SU-DHL-6 (cell line): ENCODE data around the gene FAM24B.

Experiments
- H2AFZ ChIP-seq: fragments of 200-600 bp; sonication (generic); 2 replicates; pipeline ENCODE4 v1.6.1; 2014; ENCODE audit warnings: low read depth, mild to moderate bottlenecking, moderate library complexity, mixed read lengths, antibody characterized with exemption, low read length; ENCODE audit not compliant: severe bottlenecking
- H3F3A ChIP-seq: fragments of 200-600 bp; shearing (Covaris generic); 2 replicates; pipeline ENCODE4 v1.6.0; 2016; ENCODE audit warnings: antibody characterized with exemption, mild to moderate bottlenecking; ENCODE audit not compliant: insufficient read depth
- H3K27ac ChIP-seq: fragments of 200-600 bp; sonication (generic); 2 replicates; pipeline ENCODE4 v1.5.1; 2016; ENCODE audit warnings: low read depth, mild to moderate bottlenecking, low read length, moderate library complexity, mixed read lengths
- H3K27me3 ChIP-seq: fragments of 200-600 bp; sonication (generic), shearing (Covaris generic); 2 replicates; pipeline ENCODE4 v1.6.0; 2014; ENCODE audit warnings: mild to moderate bottlenecking, low read length
- H3K36me3 ChIP-seq: fragments of 200-600 bp; sonication (generic); 2 replicates; pipeline ENCODE4 v1.6.1; 2014; ENCODE audit warnings: mild to moderate bottlenecking, low read length, mixed read lengths
- H3K4me2 ChIP-seq: fragments of 300-600, 200-600 bp; shearing (Covaris generic), sonication (generic); 2 replicates; pipeline ENCODE4 v1.6.0; 2014; ENCODE audit warnings: low read length, low read depth, mild to moderate bottlenecking; ENCODE audit not compliant: poor library complexity, severe bottlenecking
- H3K4me3 ChIP-seq: fragments of 200-600 bp; sonication (generic); 2 replicates; pipeline ENCODE4 v1.5.1; 2014; ENCODE audit warnings: antibody characterized with exemption, low read length, mild to moderate bottlenecking, mixed read lengths; ENCODE audit not compliant: insufficient read depth, poor library complexity, severe bottlenecking
- H3K79me2 ChIP-seq: fragments of 200-600 bp; sonication (generic); 2 replicates; pipeline ENCODE4 v1.6.1; 2014; ENCODE audit warnings: mild to moderate bottlenecking, low read length, moderate library complexity; ENCODE audit not compliant: insufficient read depth
- H3K9ac ChIP-seq: fragments of 200-600 bp; sonication (generic); 2 replicates; pipeline ENCODE4 v1.7.0; 2014; ENCODE audit warnings: mild to moderate bottlenecking, low read length
- H3K9me2 ChIP-seq: fragments of 200-600 bp; sonication (generic); replicated peaks from 2 replicates; pipeline ENCODE4 v1.6.1; 2014; ENCODE audit warnings: low read length; ENCODE audit not compliant: insufficient read depth
- H3K9me3 ChIP-seq: fragments of 200-600 bp; sonication (generic); 2 replicates; pipeline ENCODE4 v1.6.1; 2014; ENCODE audit warnings: low read length, mixed read lengths; ENCODE audit not compliant: insufficient read depth
- H4K20me1 ChIP-seq: fragments of 200-600 bp; sonication (generic); 2 replicates; pipeline ENCODE4 v1.6.1; 2014; ENCODE audit warnings: low read depth, mild to moderate bottlenecking, antibody characterized with exemption, low read length, moderate library complexity, mixed read lengths
- CTCF ChIP-seq: fragments of 200-600 bp; sonication (generic); IDR thresholded peaks from one replicate; pipeline ENCODE4 v1.5.1; 2017; ENCODE audit warnings: antibody characterized with exemption, mild to moderate bottlenecking, low read length, moderate library complexity; ENCODE audit not compliant: insufficient read depth, poor library complexity, severe bottlenecking
- EZH2phosphoT487 ChIP-seq: fragments of 200-600 bp; sonication (generic), shearing (Covaris generic); conservative IDR thresholded peaks from 2 replicates; pipeline ENCODE4 v1.6.1; 2018; ENCODE audit warnings: mild to moderate bottlenecking, antibody characterized with exemption, low read length, moderate library complexity, mixed read lengths

FAM24B gene

GRCh38 chr10:122852261-122852660 lies 27.1 kb downstream of the FAM24B start:
- H3K4me3 ChIP-seq: no peak overlapping the region
- no peak overlapping the region for H2AFZ ChIP-seq
- no peak overlapping the region for H3K4me2 ChIP-seq
- TF ChIP-seq CTCF: no peak
- TF ChIP-seq EZH2phosphoT487: no peak
- no peaks in the 10 kb centered on the region for H3F3A ChIP-seq
- H3K79me2 ChIP-seq: peaks cover 32% of the 10 kb centered on the region
- H3K9me3 ChIP-seq: no peaks in the 10 kb centered on the region
- H3K27me3 ChIP-seq: no peaks in the 10 kb centered on the region
- peaks cover 11% of the 10 kb centered on the region; the same call in 1 of the 2 replicates for H3K36me3 ChIP-seq
- H3K9ac ChIP-seq: no peak overlapping the region
- no peaks in the 10 kb centered on the region for H3K9me2 ChIP-seq
- peaks cover 11% of the 10 kb centered on the region; the same call in 1 of the 2 replicates for H4K20me1 ChIP-seq
- H3K27ac ChIP-seq: no peak overlapping the region

DNA sequence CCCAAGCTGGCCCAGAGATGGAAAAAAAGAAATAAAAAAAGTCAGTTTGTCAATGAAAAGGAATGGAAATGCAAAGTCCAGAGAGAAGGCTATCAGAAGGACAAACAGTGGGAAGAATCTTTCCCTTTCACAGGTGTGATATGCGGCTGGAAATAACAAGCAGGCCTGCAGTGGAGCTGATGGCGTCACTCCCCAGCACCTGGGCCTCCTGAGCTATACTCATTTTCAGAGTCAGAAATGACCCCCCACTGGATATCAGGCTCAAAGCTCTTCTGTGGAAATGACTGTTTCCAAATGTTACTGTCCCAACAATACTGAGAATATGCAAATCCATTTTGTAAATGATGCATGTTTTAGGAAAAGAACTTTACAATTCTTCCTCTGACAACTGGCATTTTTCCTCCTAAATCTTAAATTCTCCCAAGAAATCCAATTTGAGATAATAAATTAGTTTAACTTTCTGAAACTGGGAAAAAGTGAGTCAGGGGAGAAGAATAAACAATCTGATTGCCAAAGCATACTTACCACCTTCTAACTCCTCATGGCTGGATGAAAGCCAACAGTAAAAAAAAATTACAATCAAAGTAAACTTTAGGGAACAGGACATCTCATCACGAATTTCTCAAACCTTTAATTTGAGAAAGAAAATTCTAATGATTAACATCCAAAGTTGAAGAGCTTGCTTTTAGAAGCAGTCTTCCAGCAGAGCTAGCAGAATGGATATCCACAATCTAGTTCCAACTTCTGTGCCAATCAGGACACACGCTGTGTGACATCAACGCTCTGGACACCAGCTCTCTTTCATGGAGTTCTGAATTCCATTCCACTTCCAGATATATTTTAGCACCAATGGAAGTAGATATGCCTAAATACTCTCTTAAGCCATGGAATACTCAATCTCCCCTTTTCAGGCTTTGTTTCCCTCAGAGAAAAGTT lies 28.4 kb downstream of the FAM24B start:
- Histone ChIP-seq H3K9ac (no peak overlapping the region), H3K9me2 (no peaks in the 10 kb centered on the region), H3K9me3 (no peaks in the 10 kb centered on the region), H4K20me1 (peaks cover 5% of the 10 kb centered on the region; the same call in 1 of the 2 replicates), H2AFZ (no peak overlapping the region), H3K27me3 (no peaks in the 10 kb centered on the region), H3K4me2 (no peak overlapping the region), H3K4me3 (no peak overlapping the region), H3K36me3 (peaks cover 11% of the 10 kb centered on the region; the same call in 1 of the 2 replicates), H3K79me2 (peaks cover 19% of the 10 kb centered on the region), H3F3A (no peaks in the 10 kb centered on the region), H3K27ac (no peak overlapping the region)
- TF ChIP-seq EZH2phosphoT487: no peak
- TF ChIP-seq CTCF: no peak

GRCh38 chr10:122849900-122850605 lies 29.3 kb downstream of the FAM24B start:
- Histone ChIP-seq H3K4me2 (no peak overlapping the region), H3K9me2 (no peaks in the 10 kb centered on the region), H4K20me1 (peaks cover 5% of the 10 kb centered on the region; the same call in 1 of the 2 replicates), H3K36me3 (peaks cover 11% of the 10 kb centered on the region; the same call in 1 of the 2 replicates), H3F3A (no peaks in the 10 kb centered on the region), H3K4me3 (no peak overlapping the region), H3K27ac (no peak overlapping the region), H3K27me3 (no peaks in the 10 kb centered on the region), H2AFZ (no peak overlapping the region), H3K79me2 (peaks cover 13% of the 10 kb centered on the region), H3K9ac (no peak overlapping the region), H3K9me3 (no peaks in the 10 kb centered on the region)
- TF ChIP-seq EZH2phosphoT487: no peak
- no peak for TF ChIP-seq CTCF
